Caki2 (cell line): ENCODE results near the gene ZNF629. TPM values are rescaled to one million over a fixed set of nuclear protein-coding genes. Genes with fewer than 3 reads are reported as not detected.

Experiments
- DNase-seq: peaks from one replicate; pipeline ENCODE4 v3.0.0-alpha.2; 2015; ENCODE audit warnings: low read depth
- in situ Hi-C: cut with HindIII; loops from 2 replicates; pipeline ENCODE4 v1.10.0; 2016; ENCODE audit warnings: low sequenced_read_pairs, low pct_unique_long_range_greater_than_20kb, mixed read lengths
- total RNA-seq: library from RNA; depleted of rRNA; stranded (reverse); fragments of >200 nt; shearing (Covaris generic); gene quantifications from 2 replicates; pipeline ENCODE4 v1.2.3, GENCODE V29; 2014; ENCODE audit warnings: low replicate concordance

The ZNF629 gene
- total RNA-seq, 1 experiment from 2014 or later = 17.5 TPM

DNA sequence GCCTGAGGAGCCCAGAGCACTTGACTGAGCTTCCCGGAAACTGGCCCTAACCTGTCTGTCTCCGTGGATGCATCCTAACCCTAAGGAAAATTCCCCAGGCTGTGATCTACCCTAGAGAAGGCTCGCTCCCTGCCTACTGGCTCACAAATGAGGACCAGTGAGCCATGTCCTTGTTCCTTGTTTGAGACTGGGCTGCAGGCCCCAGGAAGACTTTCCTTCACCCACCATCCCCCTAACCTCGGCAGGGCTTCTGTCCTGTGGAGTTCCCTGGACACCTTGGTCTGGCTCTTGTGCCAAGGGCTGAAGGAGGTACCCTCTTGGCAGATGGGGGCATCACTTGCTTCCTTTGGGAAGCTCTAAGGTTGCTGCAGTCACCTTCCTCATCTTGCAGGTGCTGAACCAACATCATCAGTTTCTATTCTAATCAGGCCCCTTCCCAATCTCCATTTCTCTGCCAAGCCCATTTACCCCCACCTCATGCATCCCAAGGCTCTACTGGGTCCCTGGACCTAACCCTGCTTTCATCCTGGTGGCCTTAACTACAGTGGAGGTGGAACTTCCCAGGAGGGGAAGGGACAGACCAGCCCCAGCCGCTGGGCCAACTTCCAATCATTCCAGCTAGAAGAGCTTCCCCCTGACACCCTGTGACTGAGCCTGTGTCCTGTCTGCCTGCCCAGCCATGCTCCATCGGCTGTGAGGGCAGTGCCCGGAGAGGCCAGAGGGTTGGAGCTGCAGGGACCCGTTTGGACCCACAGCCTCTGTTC is 12.5 kb downstream of the ZNF629 start:
- peak; percentile 45 for DNase-seq
- in situ Hi-C loops = loop anchor here (25.0 kb wide), 1 partner anchor 163 kb away; the partner anchor contains the start of gene ORAI3

GRCh38 chr16:30773826-30774225 is 13.2 kb downstream of the ZNF629 start:
- in situ Hi-C loops = loop anchor here (25.0 kb wide), 1 partner anchor 163 kb away; the partner anchor contains the start of gene ORAI3
- no peak for DNase-seq

GRCh38 chr16:30771726-30772125 is 15.3 kb downstream of the ZNF629 start:
- in situ Hi-C loops = loop anchor here (25.0 kb wide), 1 partner anchor 166 kb away; the partner anchor contains the start of gene ORAI3
- DNase-seq = no peak

GRCh38 chr16:30769379-30770089 is 17.5 kb downstream of the ZNF629 start:
- no peak for DNase-seq
- in situ Hi-C loops = loop anchor here (25.0 kb wide), 1 partner anchor 168 kb away; the partner anchor contains the start of gene ORAI3

DNA sequence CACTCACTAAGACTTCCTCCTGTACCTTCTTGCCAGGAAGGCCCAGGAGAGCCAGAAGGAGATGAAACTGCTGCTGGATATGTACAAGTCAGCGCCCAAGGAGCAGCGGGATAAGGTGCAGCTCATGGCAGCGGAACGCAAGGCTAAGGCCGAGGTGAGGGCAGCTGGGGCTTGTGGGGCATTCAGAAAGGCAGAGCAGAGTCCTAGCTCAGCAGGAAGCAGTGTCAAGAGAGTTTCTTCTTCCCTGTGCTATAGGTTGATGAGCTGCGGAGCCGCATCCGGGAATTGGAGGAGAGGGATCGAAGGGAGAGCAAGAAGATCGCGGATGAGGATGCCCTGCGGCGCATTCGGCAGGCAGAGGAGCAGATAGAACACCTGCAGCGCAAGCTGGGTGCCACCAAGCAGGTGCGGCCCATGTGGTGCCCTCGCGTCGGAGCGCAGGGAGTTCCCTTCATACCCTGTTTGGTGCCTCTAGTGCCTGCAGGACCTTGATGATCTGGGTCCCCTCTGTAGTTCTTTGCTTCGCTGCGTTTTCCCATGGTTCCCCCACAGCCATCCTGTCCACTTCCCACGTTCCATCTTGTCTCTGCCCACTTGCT is 18.3 kb downstream of the ZNF629 start:
- no peak for DNase-seq
- in situ Hi-C loops = loop anchor here (25.0 kb wide), 1 partner anchor 169 kb away; the partner anchor contains the start of gene ORAI3

- DNase-seq = no peak
- in situ Hi-C loops = loop anchor here (25.0 kb wide), 1 partner anchor 169 kb away; the partner anchor contains the start of gene ORAI3
These were observed 19.1 kb downstream of the ZNF629 start for GRCh38 chr16:30767767-30768465.

DNA sequence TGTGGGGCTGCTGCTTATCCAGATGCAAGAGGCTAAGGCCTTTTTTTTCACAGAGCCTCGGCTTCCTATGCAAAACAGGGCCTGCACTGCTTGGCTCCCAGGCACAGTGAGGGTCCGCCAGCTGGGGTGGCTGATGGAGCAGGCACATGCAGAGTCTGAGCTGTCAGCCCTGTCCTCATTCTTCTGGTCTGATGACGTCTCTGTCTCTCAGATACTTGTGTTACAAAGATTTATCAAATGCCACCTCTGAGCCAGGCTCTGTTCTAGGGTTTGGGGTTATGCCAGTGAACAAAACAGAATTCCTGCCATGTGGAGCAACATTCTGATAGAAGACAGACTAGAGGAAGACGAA is 20.1 kb downstream of the ZNF629 start:
- no peak for DNase-seq
- in situ Hi-C loops = loop anchor here (25.0 kb wide), 1 partner anchor 170 kb away; the partner anchor contains the start of gene ORAI3

DNA sequence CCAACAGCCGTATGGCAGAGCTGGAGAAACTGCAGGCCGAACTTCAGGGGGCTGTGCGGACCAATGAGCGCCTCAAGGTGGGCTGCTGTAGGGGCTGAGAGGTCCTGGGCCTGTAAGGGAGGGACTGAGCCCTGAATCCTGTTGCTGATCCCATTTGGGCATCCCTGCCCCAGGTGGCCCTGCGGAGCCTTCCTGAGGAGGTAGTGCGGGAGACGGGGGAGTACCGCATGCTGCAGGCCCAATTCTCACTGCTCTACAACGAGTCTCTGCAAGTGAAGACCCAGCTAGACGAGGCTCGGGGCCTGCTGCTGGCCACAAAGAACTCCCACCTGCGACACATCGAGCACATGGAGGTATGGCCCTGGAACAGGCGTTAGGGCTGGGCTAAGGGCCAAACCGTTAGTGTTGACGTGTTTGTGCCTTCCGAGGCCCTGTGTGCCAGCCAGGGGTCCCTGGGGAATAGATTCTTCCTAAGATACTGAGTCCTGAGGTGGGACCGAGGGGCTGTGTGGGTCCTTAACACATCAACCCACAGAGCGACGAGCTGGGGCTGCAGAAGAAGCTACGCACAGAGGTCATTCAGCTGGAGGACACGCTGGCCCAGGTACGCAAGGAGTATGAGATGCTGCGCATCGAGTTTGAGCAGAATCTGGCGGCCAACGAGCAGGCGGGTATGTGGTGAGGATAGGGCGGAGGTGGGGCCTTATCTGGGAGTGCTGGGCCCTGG is 20.6 kb downstream of the ZNF629 start:
- DNase-seq = no peak
- in situ Hi-C loops = loop anchor here (25.0 kb wide), 1 partner anchor 171 kb away; the partner anchor contains the start of gene ORAI3

DNA sequence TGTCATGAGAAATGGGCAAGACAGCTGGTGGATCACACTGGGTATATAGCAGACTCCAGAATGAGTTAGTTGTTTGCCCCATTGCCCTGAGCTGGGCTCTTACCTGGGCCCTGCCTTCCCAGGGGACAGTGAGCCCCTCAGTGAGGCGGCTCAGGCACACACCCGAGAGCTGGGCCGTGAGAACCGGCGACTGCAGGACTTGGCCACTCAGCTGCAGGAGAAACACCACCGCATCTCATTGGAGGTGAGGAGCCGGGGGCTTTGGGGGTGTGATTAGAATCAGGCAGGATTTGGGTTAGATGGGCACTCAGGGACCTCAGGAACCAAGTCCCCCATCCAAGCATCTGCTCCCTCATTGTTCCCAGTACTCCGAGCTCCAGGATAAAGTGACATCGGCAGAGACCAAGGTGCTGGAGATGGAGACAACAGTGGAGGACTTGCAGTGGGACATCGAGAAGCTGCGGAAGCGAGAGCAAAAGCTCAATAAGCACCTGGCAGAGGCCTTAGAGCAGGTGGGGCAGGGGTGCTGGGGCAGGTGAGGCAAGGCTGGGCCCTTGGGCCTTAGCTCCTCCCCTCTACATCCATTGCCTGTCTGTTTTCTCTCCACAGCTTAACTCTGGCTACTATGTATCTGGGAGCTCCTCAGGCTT is 22.1 kb downstream of the ZNF629 start:
- DNase-seq = no peak
- in situ Hi-C loops = loop anchor here (25.0 kb wide), 1 partner anchor 172 kb away; the partner anchor contains the start of gene ORAI3

- in situ Hi-C loops = loop anchor here (25.0 kb wide), 1 partner anchor 173 kb away; the partner anchor contains the start of gene ORAI3
- DNase-seq = no peak
These were observed 22.9 kb downstream of the ZNF629 start for GRCh38 chr16:30764086-30764485.

DNA sequence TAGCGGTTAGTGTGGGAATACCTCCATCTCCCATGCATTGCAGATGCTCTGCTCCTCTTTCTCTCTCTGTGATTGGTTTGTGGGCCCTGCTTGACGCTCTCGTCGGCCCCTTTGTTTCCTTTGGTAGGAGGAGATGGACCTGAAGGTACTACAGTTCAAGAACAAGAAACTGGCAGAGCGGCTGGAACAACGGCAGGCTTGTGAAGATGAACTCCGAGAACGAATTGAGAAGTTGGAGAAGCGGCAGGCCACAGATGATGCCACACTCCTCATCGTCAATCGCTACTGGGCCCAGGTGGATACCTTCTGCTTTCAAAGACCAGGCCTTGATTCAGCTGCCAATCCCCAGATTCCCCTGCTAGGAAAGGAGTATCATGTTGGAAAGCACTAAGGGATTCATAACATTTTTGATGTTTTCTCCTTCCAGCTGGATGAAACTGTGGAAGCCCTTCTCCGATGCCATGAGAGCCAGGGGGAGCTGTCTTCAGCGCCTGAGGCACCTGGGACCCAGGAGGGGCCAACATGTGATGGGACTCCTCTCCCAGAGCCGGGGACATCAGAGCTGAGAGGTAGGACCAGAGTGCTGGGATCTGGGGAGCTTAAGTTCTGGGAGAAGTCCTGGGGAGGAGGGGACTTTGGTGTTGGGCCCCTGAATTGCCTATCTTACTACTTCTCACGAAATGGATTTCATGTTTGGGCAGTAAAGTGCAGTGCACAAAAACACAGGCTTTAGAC is 23.8 kb downstream of the ZNF629 start:
- in situ Hi-C loops = loop anchor here (25.0 kb wide), 1 partner anchor 174 kb away; the partner anchor contains the start of gene ORAI3
- no peak for DNase-seq

GRCh38 chr16:30761928-30762902 is 24.8 kb downstream of the ZNF629 start, which contains the start of the genes CFAP119 and RNF40:
TSS of gene CFAP119 (minus strand) at chr16:30762062. CDS start at chr16:30761748, 314 bp downstream.
TSS of gene RNF40 (plus strand) at chr16:30762322. CDS start at chr16:30762546, 224 bp downstream.
- in situ Hi-C loops = loop anchor here (25.0 kb wide), 1 partner anchor 175 kb away; the partner anchor contains the start of gene ORAI3
- DNase-seq = peak; percentile 99

DNA sequence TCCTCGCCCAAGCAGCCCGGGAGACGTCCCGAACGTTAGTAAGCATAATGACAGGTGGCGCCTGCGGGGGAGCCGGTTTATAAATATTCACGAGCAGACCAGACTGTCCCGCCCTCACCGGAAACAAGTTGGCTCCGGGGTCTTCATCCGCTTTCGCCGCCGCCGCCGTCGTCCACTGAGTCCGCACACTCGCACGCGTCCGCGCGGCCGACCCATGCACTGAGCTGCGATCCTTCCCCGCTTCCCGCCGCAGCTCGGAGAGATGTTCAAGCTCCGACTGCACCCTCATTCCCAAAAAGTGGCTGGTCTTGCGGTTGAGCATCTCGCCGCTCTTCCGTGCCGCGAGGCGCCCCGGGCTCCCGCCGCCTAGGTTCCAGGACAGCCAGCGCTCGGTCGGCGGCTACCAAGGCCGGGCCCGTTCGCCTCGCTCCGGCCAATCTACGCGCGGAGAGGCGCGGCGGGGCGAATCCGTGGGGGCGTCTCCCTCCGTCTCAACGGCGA is 25.5 kb downstream of the ZNF629 start:
- DNase-seq = peak; percentile 43
- in situ Hi-C loops = loop anchor here (25.0 kb wide), 1 partner anchor 176 kb away; the partner anchor contains the start of gene ORAI3

GRCh38 chr16:30760577-30761426 is 26.2 kb downstream of the ZNF629 start:
- in situ Hi-C loops = loop anchor here (25.0 kb wide), 1 partner anchor 176 kb away; the partner anchor contains the start of gene ORAI3
- DNase-seq = no peak
